Ishikawa (cell line): ENCODE results near the gene SLC2A1.

ENCODE experiments used
- CEBPB ChIP-seq: IDR thresholded peaks from 2 replicates; pipeline ENCODE4 v1.6.1; 2012
- CREB1 ChIP-seq: IDR thresholded peaks from 2 replicates; pipeline ENCODE4 v1.6.1; 2012; ENCODE audit warnings: low read depth
- EGR1 ChIP-seq: IDR thresholded peaks from 2 replicates; pipeline ENCODE4 v1.6.1; 2012
- EP300 ChIP-seq: IDR thresholded peaks from 2 replicates; pipeline ENCODE4 v1.6.1; 2012; ENCODE audit warnings: borderline replicate concordance
- FOXM1 ChIP-seq: IDR thresholded peaks from 2 replicates; pipeline ENCODE4 v1.6.1; 2012; ENCODE audit warnings: low read depth, borderline replicate concordance
- RAD21 ChIP-seq: IDR thresholded peaks from 2 replicates; pipeline ENCODE4 v1.6.1; 2012; ENCODE audit warnings: low read depth
- TAF1 ChIP-seq: IDR thresholded peaks from 2 replicates; pipeline ENCODE4 v1.6.1; 2012; ENCODE audit warnings: low read depth, mild to moderate bottlenecking
- TCF12 ChIP-seq: IDR thresholded peaks from 2 replicates; pipeline ENCODE4 v1.6.1; 2012; ENCODE audit warnings: low read depth
- TEAD4 ChIP-seq: IDR thresholded peaks from 2 replicates; pipeline ENCODE4 v1.6.1; 2012
- YY1 ChIP-seq: IDR thresholded peaks from 2 replicates; pipeline ENCODE4 v1.6.1; 2012; ENCODE audit warnings: low read depth
- ZBTB7A ChIP-seq: IDR thresholded peaks from 2 replicates; pipeline ENCODE4 v1.6.1; 2012; ENCODE audit warnings: low read depth
- TF ChIP-seq, protein P1 (sequence below): IDR thresholded peaks from 2 replicates; pipeline ENCODE4 v1.6.1; 2012; ENCODE audit warnings: low read depth, mild to moderate bottlenecking
- TF ChIP-seq, protein P2 (sequence below): IDR thresholded peaks from 2 replicates; pipeline ENCODE4 v1.6.1; 2012
- TF ChIP-seq, protein P3 (sequence below): IDR thresholded peaks from 2 replicates; pipeline ENCODE4 v1.6.1; 2012

DNA sequence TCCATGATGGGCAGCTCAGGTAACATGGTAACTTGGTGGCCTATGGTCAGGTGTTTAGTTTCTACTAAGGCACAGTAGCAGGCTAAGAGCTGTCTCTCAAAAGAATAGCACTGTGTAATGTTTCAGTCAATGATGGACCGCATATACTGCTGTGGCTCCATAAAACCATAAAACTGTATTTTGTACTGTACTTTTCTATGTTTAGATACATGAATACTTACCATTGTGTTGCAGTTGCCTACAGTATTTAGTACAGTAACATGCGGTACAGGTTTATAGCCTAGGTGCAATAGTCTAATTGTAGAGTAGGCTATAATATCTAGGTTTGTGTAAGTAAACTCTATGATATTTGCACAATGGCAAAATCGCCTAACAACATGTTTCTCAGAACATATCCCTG, 50.6 kb downstream of the SLC2A1 start:
- TF ChIP-seq, protein P1, sequence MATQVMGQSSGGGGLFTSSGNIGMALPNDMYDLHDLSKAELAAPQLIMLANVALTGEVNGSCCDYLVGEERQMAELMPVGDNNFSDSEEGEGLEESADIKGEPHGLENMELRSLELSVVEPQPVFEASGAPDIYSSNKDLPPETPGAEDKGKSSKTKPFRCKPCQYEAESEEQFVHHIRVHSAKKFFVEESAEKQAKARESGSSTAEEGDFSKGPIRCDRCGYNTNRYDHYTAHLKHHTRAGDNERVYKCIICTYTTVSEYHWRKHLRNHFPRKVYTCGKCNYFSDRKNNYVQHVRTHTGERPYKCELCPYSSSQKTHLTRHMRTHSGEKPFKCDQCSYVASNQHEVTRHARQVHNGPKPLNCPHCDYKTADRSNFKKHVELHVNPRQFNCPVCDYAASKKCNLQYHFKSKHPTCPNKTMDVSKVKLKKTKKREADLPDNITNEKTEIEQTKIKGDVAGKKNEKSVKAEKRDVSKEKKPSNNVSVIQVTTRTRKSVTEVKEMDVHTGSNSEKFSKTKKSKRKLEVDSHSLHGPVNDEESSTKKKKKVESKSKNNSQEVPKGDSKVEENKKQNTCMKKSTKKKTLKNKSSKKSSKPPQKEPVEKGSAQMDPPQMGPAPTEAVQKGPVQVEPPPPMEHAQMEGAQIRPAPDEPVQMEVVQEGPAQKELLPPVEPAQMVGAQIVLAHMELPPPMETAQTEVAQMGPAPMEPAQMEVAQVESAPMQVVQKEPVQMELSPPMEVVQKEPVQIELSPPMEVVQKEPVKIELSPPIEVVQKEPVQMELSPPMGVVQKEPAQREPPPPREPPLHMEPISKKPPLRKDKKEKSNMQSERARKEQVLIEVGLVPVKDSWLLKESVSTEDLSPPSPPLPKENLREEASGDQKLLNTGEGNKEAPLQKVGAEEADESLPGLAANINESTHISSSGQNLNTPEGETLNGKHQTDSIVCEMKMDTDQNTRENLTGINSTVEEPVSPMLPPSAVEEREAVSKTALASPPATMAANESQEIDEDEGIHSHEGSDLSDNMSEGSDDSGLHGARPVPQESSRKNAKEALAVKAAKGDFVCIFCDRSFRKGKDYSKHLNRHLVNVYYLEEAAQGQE, result no peak
- TF ChIP-seq TAF1 (no peak), CEBPB (no peak), TEAD4 (no peak), YY1 (no peak), ZBTB7A (no peak), EP300 (no peak), RAD21 (no peak), EGR1 (no peak), FOXM1 (no peak), CREB1 (no peak), TCF12 (no peak)
- TF ChIP-seq, protein P2, sequence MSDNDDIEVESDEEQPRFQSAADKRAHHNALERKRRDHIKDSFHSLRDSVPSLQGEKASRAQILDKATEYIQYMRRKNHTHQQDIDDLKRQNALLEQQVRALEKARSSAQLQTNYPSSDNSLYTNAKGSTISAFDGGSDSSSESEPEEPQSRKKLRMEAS, result no peak
- TF ChIP-seq, protein P3, sequence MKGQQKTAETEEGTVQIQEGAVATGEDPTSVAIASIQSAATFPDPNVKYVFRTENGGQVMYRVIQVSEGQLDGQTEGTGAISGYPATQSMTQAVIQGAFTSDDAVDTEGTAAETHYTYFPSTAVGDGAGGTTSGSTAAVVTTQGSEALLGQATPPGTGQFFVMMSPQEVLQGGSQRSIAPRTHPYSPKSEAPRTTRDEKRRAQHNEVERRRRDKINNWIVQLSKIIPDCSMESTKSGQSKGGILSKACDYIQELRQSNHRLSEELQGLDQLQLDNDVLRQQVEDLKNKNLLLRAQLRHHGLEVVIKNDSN, result no peak
